ENCODE results near the gene HSPA1A. TPM values are rescaled to one million over a fixed set of nuclear protein-coding genes. Genes with fewer than 3 reads are reported as not detected.
"Not testable (repeated sequence)": the region's sequence is repeated elsewhere in the genome, so short reads cannot be mapped to it uniquely, and the experiment has no call there.

The HSPA1A gene
- total and polyA plus RNA-seq, 5 donors, result 167 to 328 (median 286) TPM

DNA sequence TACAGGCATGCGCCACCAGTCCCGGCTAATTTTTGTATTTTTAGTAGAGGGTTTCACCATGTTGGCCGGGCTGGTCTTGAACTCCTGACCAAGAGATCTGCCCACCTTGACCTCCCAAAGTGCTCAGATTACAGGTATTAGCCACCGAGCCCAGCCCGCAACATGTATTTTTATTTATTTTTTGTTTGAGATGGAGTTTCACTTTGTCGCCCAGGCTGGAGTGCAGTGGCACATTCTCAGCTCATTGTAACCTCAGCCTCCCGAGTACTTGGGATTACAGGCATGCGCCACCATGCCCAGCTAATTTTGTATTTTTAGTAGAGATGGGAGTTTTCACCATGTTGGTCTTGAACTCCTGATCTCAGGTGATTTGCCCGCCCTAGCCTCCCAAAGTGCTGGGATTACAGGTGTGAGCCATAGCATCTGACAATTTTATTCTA is 22.8 kb downstream of the HSPA1A start:
- intact Hi-C loops (cut with DNase I), result loop anchor here in 2 of 4 donors (10.0 kb wide), 2 partner anchors 103 to 113 kb away; partner anchors contain the start of genes CLIC1 (in 1 of the 2), DDAH2 (in 1 of the 2), LY6G6C (in 1 of the 2) and MPIG6B (in 1 of the 2)
- not testable (repeated sequence) for H3K27me3 ChIP-seq (ENCODE audit: control insufficient read depth, insufficient read depth); H3K9me3 ChIP-seq (ENCODE audit: control insufficient read depth, low read length); H3K4me1 ChIP-seq (ENCODE audit: control insufficient read depth, insufficient read depth, low read length); ATAC-seq; H3K27ac ChIP-seq (ENCODE audit: low read length); H3K4me3 ChIP-seq (ENCODE audit: low read length)
- 88% methylated on average over 9 of the region's 9 CpGs for WGBS
- DNase-seq, result peak in 1 of 3 donors; percentile 16

DNA sequence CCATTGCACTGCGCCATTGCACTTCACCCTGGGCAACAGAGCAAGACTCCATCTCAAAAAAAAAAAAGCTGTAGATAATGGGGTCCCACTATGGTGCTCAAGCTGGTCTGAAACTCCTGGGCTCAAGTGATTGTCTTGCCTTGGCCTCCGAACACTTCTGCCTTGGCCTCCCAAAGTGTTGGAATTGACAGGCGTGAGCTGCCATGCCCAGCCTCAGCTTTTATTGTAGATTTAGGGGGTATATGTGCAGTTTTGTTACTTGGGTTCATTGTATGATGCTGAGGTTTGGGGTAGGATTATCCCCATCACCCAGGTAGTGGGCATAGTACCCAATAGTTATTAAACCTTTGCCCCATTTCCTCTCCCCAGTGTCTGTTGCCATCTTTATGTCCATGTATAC is 23.6 kb downstream of the HSPA1A start:
- Histone ChIP-seq H3K27me3 (ENCODE audit: control insufficient read depth, insufficient read depth) (no peaks in the 10 kb centered on the region), H3K4me3 (ENCODE audit: low read length) (no peak overlapping the region), H3K4me1 (ENCODE audit: control insufficient read depth, insufficient read depth, low read length) (peaks cover 8% of the 10 kb centered on the region), H3K9me3 (ENCODE audit: control insufficient read depth, low read length) (no peaks in the 10 kb centered on the region), H3K27ac (ENCODE audit: low read length) (no peak overlapping the region)
- intact Hi-C loops (cut with DNase I), result loop anchor here in 2 of 4 donors (10.0 kb wide), 2 partner anchors 104 to 114 kb away; partner anchors contain the start of genes CLIC1 (in 1 of the 2), DDAH2 (in 1 of the 2), LY6G6C (in 1 of the 2) and MPIG6B (in 1 of the 2)
- ATAC-seq (no peak), DNase-seq (no peak)
- 95% methylated on average over 3 of the region's 3 CpGs for WGBS

DNA sequence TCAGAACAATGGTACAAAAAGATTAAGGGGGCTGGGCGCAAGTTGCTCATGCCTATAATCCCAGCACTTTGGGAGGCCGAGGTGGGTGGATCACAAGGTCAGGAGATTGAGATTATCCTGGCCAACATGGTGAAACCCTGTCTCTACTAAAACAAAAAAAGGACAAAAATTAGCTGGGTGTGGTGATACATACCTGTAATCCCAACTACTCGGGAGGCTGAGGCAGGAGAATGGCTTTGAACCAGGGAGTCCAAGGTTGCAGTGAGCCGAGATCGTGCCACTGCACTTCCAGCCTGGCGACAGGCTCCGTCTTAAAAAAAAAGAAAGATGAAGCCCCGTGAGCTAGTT is 24.4 kb downstream of the HSPA1A start:
- not testable (repeated sequence) for ATAC-seq; H3K27me3 ChIP-seq (ENCODE audit: control insufficient read depth, insufficient read depth); H3K27ac ChIP-seq (ENCODE audit: low read length); H3K4me1 ChIP-seq (ENCODE audit: control insufficient read depth, insufficient read depth, low read length); H3K9me3 ChIP-seq (ENCODE audit: control insufficient read depth, low read length); H3K4me3 ChIP-seq (ENCODE audit: low read length)
- peak in 1 of 3 donors; percentile 9 for DNase-seq
- intact Hi-C loops (cut with DNase I), result loop anchor here in 2 of 4 donors (10.0 kb wide), 2 partner anchors 105 to 115 kb away; partner anchors contain the start of genes CLIC1 (in 1 of the 2), DDAH2 (in 1 of the 2), LY6G6C (in 1 of the 2) and MPIG6B (in 1 of the 2)
- WGBS, result 84% methylated on average over 8 of the region's 8 CpGs

DNA sequence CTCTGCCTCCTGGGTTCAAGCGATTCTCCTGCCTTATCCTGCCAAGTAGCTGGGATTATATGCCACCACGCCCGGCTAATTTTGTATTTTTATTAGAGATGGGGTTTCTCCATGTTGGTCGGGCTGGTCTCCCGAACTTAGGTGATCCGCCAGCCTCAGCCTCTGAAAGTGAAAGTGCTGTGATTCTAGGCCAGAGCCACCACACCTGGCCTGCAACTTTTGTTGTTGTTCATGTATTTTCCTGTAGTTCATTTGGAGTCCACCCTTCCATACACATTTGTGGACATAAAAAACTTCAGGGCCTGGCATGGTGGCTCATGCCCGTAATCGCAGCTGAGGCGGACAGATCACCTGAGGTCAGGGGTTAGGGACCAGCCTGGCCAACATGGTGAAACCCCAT is 26.7 kb downstream of the HSPA1A start:
- intact Hi-C loops (cut with DNase I), result no loop called here
- H3K27me3 ChIP-seq (ENCODE audit: control insufficient read depth, insufficient read depth), result no peaks in the 10 kb centered on the region
- no peak overlapping the region for H3K4me3 ChIP-seq (ENCODE audit: low read length)
- peaks cover 8% of the 10 kb centered on the region for H3K4me1 ChIP-seq (ENCODE audit: control insufficient read depth, insufficient read depth, low read length)
- no peak overlapping the region for H3K27ac ChIP-seq (ENCODE audit: low read length)
- no peaks in the 10 kb centered on the region for H3K9me3 ChIP-seq (ENCODE audit: control insufficient read depth, low read length)
- ATAC-seq (no peak), DNase-seq (peak in 1 of 3 donors; percentile 12)
- 92% methylated on average over 9 of the region's 9 CpGs for WGBS

DNA sequence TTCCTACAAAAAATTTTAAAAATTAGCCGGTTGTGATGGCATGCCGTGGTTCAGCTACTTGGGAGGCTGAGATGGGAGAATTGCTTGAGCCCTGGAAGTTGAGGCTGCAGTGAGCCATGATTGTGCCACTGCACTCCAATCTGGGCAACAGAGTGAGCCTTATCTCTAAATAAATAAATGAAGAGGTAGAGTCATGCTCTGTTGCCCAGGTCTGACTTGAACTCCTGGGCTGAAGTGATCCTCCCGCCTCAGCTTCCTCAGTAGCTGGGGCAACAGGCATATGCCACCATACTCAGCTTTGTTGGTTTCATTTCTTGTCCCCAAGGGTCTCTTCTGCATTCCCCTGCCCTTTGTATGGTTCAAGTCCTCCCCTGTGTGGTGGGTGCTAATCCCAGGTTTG is 29.2 kb downstream of the HSPA1A start:
- Histone ChIP-seq H3K4me3 (ENCODE audit: low read length) (no peak overlapping the region), H3K9me3 (ENCODE audit: control insufficient read depth, low read length) (no peaks in the 10 kb centered on the region), H3K27ac (ENCODE audit: low read length) (no peak overlapping the region), H3K27me3 (ENCODE audit: control insufficient read depth, insufficient read depth) (no peaks in the 10 kb centered on the region), H3K4me1 (ENCODE audit: control insufficient read depth, insufficient read depth, low read length) (no peaks in the 10 kb centered on the region)
- ATAC-seq (no peak), DNase-seq (peak in 1 of 3 donors; percentile 0)
- intact Hi-C loops (cut with DNase I), result no loop called here
- over 99% methylated on average over 3 of the region's 3 CpGs for WGBS

DNA sequence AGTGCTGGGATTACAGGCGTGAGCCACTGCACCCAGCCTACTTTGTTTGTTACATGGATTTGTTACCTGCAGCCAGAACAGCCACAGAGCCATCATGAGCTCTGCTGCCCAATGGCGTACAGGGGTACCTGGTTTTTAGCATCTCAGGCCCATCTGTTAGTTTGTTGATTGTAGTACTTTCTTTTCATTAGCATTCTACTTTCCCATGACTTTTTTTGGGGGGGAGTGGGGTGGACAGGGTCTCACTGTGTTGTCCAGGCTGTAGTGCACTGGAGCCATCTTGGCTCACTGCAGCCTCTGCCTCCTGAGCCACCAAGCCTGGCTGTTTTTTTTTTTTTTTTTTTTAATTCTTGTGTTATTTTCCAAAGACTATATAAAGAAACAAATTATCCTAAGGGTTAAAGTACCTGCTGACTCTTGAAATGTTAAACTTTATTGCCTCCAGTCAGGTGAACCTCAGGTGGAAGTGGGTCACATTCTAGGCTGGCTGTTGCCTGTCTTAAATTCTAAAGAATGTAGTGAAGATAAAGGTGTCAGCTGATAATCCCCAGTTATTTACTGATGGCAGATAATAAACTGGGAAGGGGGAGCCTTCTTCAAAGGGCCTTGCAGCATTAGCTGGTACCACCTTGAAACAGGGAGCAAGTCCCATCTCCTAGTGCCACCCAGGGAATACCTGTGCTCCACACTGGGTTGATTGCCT is 32.1 kb downstream of the HSPA1A start:
- ATAC-seq (no peak), DNase-seq (peak in 1 of 3 donors; percentile 5)
- Histone ChIP-seq H3K4me3 (ENCODE audit: low read length) (no peak overlapping the region), H3K4me1 (ENCODE audit: control insufficient read depth, insufficient read depth, low read length) (no peaks in the 10 kb centered on the region), H3K27ac (ENCODE audit: low read length) (no peak overlapping the region), H3K27me3 (ENCODE audit: control insufficient read depth, insufficient read depth) (no peaks in the 10 kb centered on the region), H3K9me3 (ENCODE audit: control insufficient read depth, low read length) (no peaks in the 10 kb centered on the region)
- WGBS, result 96% methylated on average over 2 of the region's 2 CpGs
- intact Hi-C loops (cut with DNase I), result no loop called here

DNA sequence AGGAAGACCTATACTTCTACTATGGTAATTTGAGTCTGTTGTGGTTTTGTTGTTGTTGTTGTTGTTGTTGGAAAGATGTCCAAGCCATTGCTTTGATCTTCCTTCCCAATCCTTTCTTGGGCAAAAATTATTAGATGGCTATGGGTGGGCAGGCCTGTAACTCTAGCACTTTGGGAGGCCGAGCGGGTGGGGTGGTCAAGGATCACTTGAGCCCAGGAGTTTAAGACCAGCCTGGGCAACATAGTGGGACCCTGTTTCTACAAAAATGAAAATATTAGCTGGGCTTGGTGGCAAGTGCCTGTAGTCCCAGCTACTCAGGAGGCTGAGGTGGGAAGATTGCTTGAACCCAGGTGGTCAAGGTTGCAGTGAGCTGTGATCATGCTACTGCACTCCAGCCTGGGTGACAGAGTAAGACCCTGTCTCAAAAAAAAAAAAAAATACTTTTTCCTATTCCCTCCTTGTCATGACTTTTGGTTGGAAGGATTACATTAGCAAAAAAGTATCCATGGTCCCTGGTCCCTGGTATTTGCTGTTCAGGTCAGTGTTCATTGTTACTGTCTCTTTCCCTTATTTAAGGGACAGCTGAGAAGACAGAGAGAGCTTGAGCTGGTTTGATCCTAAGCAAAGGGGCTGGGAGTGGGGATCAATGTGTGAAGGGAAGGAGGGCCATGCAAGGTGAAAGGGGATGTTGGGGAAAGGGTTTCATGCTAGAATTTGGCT is 35.6 kb downstream of the HSPA1A start:
- Histone ChIP-seq H3K9me3 (ENCODE audit: control insufficient read depth, low read length) (no peaks in the 10 kb centered on the region), H3K27ac (ENCODE audit: low read length) (no peak overlapping the region), H3K4me3 (ENCODE audit: low read length) (no peak overlapping the region), H3K27me3 (ENCODE audit: control insufficient read depth, insufficient read depth) (no peaks in the 10 kb centered on the region), H3K4me1 (ENCODE audit: control insufficient read depth, insufficient read depth, low read length) (no peaks in the 10 kb centered on the region)
- intact Hi-C loops (cut with DNase I), result no loop called here
- DNase-seq (peak in 1 of 3 donors; percentile 3), ATAC-seq (no peak)
- 94% methylated on average over 2 of the region's 2 CpGs for WGBS

DNA sequence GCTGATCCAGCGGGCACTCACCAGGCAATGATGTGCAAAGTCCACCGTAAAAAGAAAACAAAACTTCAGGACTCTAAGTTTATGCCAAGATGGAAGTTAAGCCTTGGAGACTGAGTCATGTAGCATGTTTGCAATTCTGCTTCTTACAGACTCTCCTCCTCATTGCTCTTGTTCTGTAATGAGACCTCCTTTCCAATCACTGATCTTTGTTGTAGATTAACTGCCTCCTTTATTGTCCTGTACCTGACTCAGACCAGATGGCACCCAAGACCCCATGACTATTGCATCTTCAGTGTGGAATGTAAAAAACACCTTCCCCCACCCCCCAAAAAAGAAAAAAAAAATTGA is 36.1 kb downstream of the HSPA1A start:
- Histone ChIP-seq H3K27me3 (ENCODE audit: control insufficient read depth, insufficient read depth) (no peaks in the 10 kb centered on the region), H3K9me3 (ENCODE audit: control insufficient read depth, low read length) (no peaks in the 10 kb centered on the region), H3K27ac (ENCODE audit: low read length) (no peak overlapping the region), H3K4me1 (ENCODE audit: control insufficient read depth, insufficient read depth, low read length) (no peaks in the 10 kb centered on the region), H3K4me3 (ENCODE audit: low read length) (no peak overlapping the region)
- ATAC-seq (no peak), DNase-seq (no peak)
- intact Hi-C loops (cut with DNase I), result no loop called here
- WGBS, result 74% methylated on average over 2 of the region's 2 CpGs

DNA sequence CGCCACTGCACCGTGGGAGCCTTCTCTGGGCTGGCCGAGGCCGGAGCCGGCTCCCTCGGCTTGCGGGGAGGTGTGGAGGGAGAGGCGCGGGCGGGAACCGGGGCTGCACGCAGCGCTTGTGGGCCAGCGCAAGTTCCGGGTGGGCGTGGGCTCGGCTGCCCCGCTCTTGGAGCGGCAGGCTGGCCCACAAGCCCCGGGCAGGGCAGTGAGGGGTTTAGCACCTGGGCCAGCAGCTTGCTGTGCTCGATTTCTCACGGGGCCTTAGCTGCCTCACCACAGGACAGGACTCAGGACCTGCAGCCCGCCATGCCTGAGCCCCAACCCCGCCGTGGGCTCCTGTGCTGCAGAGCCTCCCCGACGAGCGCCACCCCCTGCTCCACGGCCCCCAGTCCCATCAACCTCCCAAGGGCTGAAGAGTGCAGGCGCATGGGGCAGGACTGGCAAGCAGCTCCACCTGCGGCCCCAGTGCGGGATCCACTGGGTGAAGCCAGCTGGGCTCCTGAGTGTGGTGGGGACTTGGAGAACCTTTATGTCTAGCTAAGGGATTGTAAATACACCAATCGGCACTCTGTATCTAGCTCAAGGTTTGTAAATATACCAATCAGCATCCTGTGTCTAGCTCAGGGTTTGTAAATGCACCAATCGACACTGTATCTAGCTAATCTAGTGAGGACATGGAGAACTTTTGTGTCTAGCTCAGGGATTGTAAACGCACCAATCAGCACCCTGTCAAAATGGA is 36.8 kb downstream of the HSPA1A start:
- H3K27me3 ChIP-seq (ENCODE audit: control insufficient read depth, insufficient read depth); H3K4me3 ChIP-seq (ENCODE audit: low read length); H3K4me1 ChIP-seq (ENCODE audit: control insufficient read depth, insufficient read depth, low read length); H3K27ac ChIP-seq (ENCODE audit: low read length); H3K9me3 ChIP-seq (ENCODE audit: control insufficient read depth, low read length); ATAC-seq; intact Hi-C loops (cut with DNase I): not testable (repeated sequence)
- DNase-seq, result peak in 1 of 3 donors; percentile 41
- WGBS, result 88% methylated on average over 35 of the region's 35 CpGs

DNA sequence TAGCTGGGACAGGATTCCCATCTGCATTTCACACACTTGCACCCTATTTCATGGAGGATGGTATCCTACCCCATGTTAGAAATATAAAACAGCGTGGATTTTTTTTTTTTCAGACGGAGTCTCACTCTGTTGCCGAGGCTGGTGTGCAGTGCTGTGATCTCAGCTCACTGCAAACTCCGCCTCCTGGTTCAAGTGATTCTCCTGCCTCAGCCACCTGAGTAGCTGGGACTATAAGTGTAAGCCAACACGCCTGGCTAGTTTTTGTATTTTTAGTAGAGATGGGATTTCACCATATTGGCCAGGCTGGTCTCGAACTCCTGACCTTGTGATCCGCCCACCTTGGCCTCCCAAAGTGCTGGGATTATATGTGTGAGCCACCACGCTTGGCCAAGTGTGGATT is 42.4 kb downstream of the HSPA1A start:
- H3K27me3 ChIP-seq (ENCODE audit: control insufficient read depth, insufficient read depth); intact Hi-C loops (cut with DNase I); H3K9me3 ChIP-seq (ENCODE audit: control insufficient read depth, low read length); ATAC-seq; H3K27ac ChIP-seq (ENCODE audit: low read length); H3K4me1 ChIP-seq (ENCODE audit: control insufficient read depth, insufficient read depth, low read length); H3K4me3 ChIP-seq (ENCODE audit: low read length); DNase-seq: not testable (repeated sequence)
- WGBS, result 91% methylated on average over 8 of the region's 8 CpGs

DNA sequence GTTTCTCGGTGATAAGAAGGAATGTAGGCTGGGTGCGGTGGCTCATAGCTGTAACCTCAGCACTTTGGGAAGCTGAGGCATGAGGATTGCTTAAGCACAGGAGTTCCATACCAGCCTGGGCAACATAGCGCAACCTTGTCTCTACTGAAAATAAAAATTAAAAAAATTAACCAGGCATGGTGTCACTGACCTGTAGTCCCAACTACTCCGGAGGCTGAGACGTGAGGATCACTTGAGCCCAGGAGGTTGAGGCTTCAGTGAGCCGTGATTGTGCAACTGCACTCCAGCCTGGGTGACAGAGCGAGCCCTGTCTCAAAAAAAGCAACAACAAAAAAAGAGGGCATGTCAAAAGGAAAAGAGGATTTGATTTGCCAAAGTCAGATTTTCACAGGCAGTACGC is 43.4 kb downstream of the HSPA1A start:
- ATAC-seq (no peak), DNase-seq (peak in 1 of 3 donors; percentile 4)
- Histone ChIP-seq H3K4me1 (ENCODE audit: control insufficient read depth, insufficient read depth, low read length) (peaks cover 2% of the 10 kb centered on the region), H3K27me3 (ENCODE audit: control insufficient read depth, insufficient read depth) (no peaks in the 10 kb centered on the region), H3K27ac (ENCODE audit: low read length) (no peak overlapping the region), H3K9me3 (ENCODE audit: control insufficient read depth, low read length) (no peaks in the 10 kb centered on the region), H3K4me3 (ENCODE audit: low read length) (no peak overlapping the region)
- WGBS, result 95% methylated on average over 8 of the region's 8 CpGs
- intact Hi-C loops (cut with DNase I), result no loop called here

Data from right cardiac atrium (tissue), 5 donors.